ENCODE measurements around the gene TRIAP1. TPM values are rescaled to one million over a fixed set of nuclear protein-coding genes. Genes with fewer than 3 reads are reported as not detected.

Gene TRIAP1
- total RNA-seq, 4 donors from 2014 or later: 7.1 to 39.3 (median 23.3) TPM

DNA sequence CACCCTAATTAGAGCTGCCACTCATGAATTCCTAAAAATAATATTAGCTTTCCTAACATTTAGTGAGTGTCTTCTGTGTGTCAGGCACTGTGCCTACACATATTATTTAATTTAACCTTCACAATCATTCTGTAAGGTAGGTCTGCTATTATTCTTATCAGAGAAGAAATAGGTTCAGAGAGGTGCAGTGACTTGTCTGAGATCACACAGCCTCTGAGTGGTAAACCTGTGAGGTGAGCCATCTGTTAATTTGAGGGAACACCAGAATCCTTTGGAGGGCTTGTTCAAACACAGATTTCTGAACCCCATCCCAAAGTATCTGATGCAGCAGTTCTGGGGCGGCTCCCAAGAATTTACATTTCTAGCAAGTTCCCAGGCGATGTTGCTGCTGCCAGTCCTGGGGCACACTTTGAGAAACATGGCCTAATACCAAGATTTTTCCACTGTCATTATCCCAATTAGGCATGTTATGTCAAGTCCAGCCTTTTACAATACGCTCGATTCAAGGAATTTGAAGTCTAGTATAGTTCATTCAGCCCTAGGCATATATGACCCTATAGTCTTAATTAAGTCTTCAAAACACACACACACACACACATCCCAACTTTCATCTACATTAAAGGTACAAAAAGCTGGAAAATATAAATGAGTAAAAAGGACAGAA lies 28.1 kb downstream of the TRIAP1 start:
- 32 to 59% methylated on average over 4 of the region's 4 CpGs for WGBS, 2 donors
- Histone ChIP-seq H3K27ac (no peak overlapping the region), H3K4me1 (no peaks in the 10 kb centered on the region), H3K27me3 (no peaks in the 10 kb centered on the region), H3K9me3 (no peaks in the 10 kb centered on the region), H3K36me3 (no peaks in the 10 kb centered on the region), H3K4me3 (no peak overlapping the region)
- intact Hi-C loops (cut with DNase I): no loop called here
- no peak for DNase-seq
- TF ChIP-seq, protein P1, sequence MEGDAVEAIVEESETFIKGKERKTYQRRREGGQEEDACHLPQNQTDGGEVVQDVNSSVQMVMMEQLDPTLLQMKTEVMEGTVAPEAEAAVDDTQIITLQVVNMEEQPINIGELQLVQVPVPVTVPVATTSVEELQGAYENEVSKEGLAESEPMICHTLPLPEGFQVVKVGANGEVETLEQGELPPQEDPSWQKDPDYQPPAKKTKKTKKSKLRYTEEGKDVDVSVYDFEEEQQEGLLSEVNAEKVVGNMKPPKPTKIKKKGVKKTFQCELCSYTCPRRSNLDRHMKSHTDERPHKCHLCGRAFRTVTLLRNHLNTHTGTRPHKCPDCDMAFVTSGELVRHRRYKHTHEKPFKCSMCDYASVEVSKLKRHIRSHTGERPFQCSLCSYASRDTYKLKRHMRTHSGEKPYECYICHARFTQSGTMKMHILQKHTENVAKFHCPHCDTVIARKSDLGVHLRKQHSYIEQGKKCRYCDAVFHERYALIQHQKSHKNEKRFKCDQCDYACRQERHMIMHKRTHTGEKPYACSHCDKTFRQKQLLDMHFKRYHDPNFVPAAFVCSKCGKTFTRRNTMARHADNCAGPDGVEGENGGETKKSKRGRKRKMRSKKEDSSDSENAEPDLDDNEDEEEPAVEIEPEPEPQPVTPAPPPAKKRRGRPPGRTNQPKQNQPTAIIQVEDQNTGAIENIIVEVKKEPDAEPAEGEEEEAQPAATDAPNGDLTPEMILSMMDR (IDR thresholded peaks at IDR 0.05): no peak
- TF ChIP-seq POLR2A (IDR thresholded peaks at IDR 0.05): no peak

GRCh38 chr12:120416490-120417216 lies 29.5 kb downstream of the TRIAP1 start:
- DNase-seq: no peak
- Histone ChIP-seq H3K4me3 (no peak overlapping the region), H3K4me1 (no peaks in the 10 kb centered on the region), H3K36me3 (no peaks in the 10 kb centered on the region), H3K9me3 (no peaks in the 10 kb centered on the region), H3K27ac (no peak overlapping the region), H3K27me3 (no peaks in the 10 kb centered on the region)
- intact Hi-C loops (cut with DNase I): no loop called here
- WGBS, 2 donors: 69 to 77% methylated on average over 7 of the region's 7 CpGs
- TF ChIP-seq, protein P1 (IDR thresholded peaks at IDR 0.05): no peak
- no peak for TF ChIP-seq POLR2A (IDR thresholded peaks at IDR 0.05)

DNA sequence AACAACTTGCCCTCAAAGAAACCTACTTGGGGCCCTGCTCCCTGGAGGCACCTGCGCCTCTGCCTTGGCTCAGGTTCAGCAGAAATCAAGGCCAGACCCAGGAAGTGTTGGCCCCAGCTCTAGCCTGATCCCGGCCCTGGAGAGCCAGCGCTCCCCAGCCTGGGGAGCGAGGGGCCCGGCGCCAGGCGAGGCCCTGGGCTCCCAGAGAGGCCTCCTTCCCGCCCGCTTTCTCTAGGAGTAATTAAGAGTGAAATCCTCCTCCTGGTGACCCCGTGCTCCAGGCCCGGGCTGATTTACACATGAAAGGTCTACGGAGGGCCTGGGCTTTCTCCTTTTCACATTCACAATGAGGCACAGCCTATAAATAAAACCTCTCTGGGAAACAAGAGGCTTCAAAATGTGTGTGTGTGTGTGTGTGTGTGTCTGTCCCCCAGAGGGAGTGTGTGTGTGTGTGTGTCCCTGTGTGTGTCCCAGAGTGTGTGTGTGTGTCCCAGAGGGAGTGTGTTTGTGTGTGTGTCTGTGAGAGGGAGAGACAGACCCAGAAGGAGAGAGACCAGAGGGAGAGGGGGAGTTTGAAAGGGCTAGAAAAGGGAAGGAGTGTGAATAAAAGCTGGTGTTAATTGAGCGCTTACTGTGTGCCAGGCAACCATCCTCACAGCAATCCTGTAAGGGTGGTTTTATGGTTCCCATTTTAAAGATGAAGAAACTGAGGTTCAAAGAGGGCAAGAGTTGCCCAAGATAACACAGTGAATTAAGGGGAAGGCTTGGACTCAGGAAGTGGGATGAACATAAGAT lies 32.1 kb downstream of the TRIAP1 start:
- intact Hi-C loops (cut with DNase I): no loop called here
- no peak for DNase-seq
- 50 to 73% methylated on average over 4 to 9 of the region's 13 CpGs for WGBS, 2 donors
- Histone ChIP-seq H3K36me3 (no peaks in the 10 kb centered on the region), H3K27me3 (no peaks in the 10 kb centered on the region), H3K4me3 (no peak overlapping the region), H3K9me3 (no peaks in the 10 kb centered on the region), H3K27ac (no peak overlapping the region), H3K4me1 (no peaks in the 10 kb centered on the region)
- no peak for TF ChIP-seq POLR2A (IDR thresholded peaks at IDR 0.05)
- TF ChIP-seq, protein P1 (IDR thresholded peaks at IDR 0.05): no peak

GRCh38 chr12:120412421-120412820 lies 33.8 kb downstream of the TRIAP1 start:
- no peak overlapping the region for H3K4me3 ChIP-seq
- intact Hi-C loops (cut with DNase I): no loop called here
- 72 to 76% methylated on average over 7 of the region's 7 CpGs for WGBS, 2 donors
- H3K9me3 ChIP-seq: no peaks in the 10 kb centered on the region
- H3K27me3 ChIP-seq: no peaks in the 10 kb centered on the region
- DNase-seq: no peak
- no peaks in the 10 kb centered on the region for H3K4me1 ChIP-seq
- TF ChIP-seq, protein P1 (IDR thresholded peaks at IDR 0.05): no peak
- no peak for TF ChIP-seq POLR2A (IDR thresholded peaks at IDR 0.05)
- H3K36me3 ChIP-seq: no peaks in the 10 kb centered on the region
- H3K27ac ChIP-seq: no peak overlapping the region

- Histone ChIP-seq H3K27me3 (no peaks in the 10 kb centered on the region), H3K27ac (no peak overlapping the region), H3K9me3 (no peaks in the 10 kb centered on the region), H3K36me3 (no peaks in the 10 kb centered on the region), H3K4me3 (no peak overlapping the region), H3K4me1 (no peaks in the 10 kb centered on the region)
- intact Hi-C loops (cut with DNase I): no loop called here
- 92 to 94% methylated on average over 9 to 10 of the region's 11 CpGs for WGBS, 2 donors
- TF ChIP-seq POLR2A (IDR thresholded peaks at IDR 0.05): no peak
- TF ChIP-seq, protein P1 (IDR thresholded peaks at IDR 0.05): no peak
- DNase-seq: no peak
Observed at GRCh38 chr12:120408771-120409170, 37.4 kb downstream of the TRIAP1 start.

Data from esophagus squamous epithelium (tissue), 5 donors.